22Rv1 (cell line): ENCODE data around the gene PHB1.

Source experiments
- CTCF ChIP-seq: fragments of 450-650 bp; IDR thresholded peaks from 2 replicates; pipeline ENCODE4 v1.5.1; 2017; ENCODE audit warnings: mild to moderate bottlenecking
- ZFX ChIP-seq: fragments of 450-650 bp; IDR thresholded peaks from 2 replicates; pipeline ENCODE4 v1.6.1; 2017; ENCODE audit warnings: antibody characterized with exemption, borderline replicate concordance

- TF ChIP-seq CTCF (no peak), ZFX (no peak)
Measured at GRCh38 chr17:49433000-49433694, 18.5 kb upstream of the PHB1 start.
